GM18951 (cell line): ENCODE measurements around the gene SYT3.
"Not testable (repeated sequence)": the region's sequence is repeated elsewhere in the genome, so short reads cannot be mapped to it uniquely, and the experiment has no call there.

ENCODE experiments used
- POLR2A ChIP-seq: IDR thresholded peaks from 4 replicates; pipeline ENCODE4 v1.6.1; 2011; ENCODE audit warnings: mild to moderate bottlenecking; ENCODE audit not compliant: insufficient read length, insufficient read depth; ENCODE audit errors: extremely low read depth
- in situ Hi-C: fragments of 300-500 bp; cut with MboI; formaldehyde crosslinking; loops from one replicate; pipeline ENCODE4 v1.12.0; 2022; ENCODE audit warnings: low sequenced_read_pairs, mixed read lengths, inconsistent platforms; ENCODE audit not compliant: unreplicated experiment

The SYT3 gene

GRCh38 chr19:50580240-50580639, 59.4 kb downstream of the SYT3 start:
- TF ChIP-seq POLR2A: no peak
- in situ Hi-C loops: no loop called here

- in situ Hi-C loops: not testable (repeated sequence)
Measured at GRCh38 chr19:50576769-50577168, 62.9 kb downstream of the SYT3 start.

- no peak for TF ChIP-seq POLR2A
- in situ Hi-C loops: no loop called here
Measured at GRCh38 chr19:50573741-50574461, 65.8 kb downstream of the SYT3 start.
